Amygdala (tissue), 56 donors: ENCODE measurements around the gene DDHD1.

Source experiments
- DNase-seq, 56 donors: peaks; one replicate each; lab custom pipeline; 2025; lab: John Stamatoyannopoulos, UW

DDHD1 gene

GRCh38 chr14:53035336-53036210 is 117.5 kb downstream of the DDHD1 start:
- DNase-seq: no peak

- DNase-seq: no peak
Measured at GRCh38 chr14:53034688-53035230, 118.4 kb downstream of the DDHD1 start.

- no peak for DNase-seq
Measured at GRCh38 chr14:53034036-53034435, 119.1 kb downstream of the DDHD1 start.

- no peak for DNase-seq
Measured at GRCh38 chr14:53032838-53033390, 120.2 kb downstream of the DDHD1 start.

GRCh38 chr14:53032161-53032803 is 120.8 kb downstream of the DDHD1 start:
- DNase-seq: peak in 13 of 56 donors; percentile 2 to 62 (median 19)

- no peak for DNase-seq
Measured at GRCh38 chr14:53027562-53027961, 125.6 kb downstream of the DDHD1 start.

- no peak for DNase-seq
Measured at GRCh38 chr14:53027041-53027440, 126.1 kb downstream of the DDHD1 start.

- DNase-seq: no peak
Measured at GRCh38 chr14:53023325-53023724, 129.8 kb downstream of the DDHD1 start.

GRCh38 chr14:53022593-53022992 is 130.5 kb downstream of the DDHD1 start:
- no peak for DNase-seq

GRCh38 chr14:53020193-53020932 is 132.8 kb downstream of the DDHD1 start:
- no peak for DNase-seq

GRCh38 chr14:53019406-53019805 is 133.7 kb downstream of the DDHD1 start:
- DNase-seq: no peak

GRCh38 chr14:53017837-53018236 is 135.3 kb downstream of the DDHD1 start:
- DNase-seq: no peak

GRCh38 chr14:53016919-53017318 is 136.2 kb downstream of the DDHD1 start:
- DNase-seq: no peak

- no peak for DNase-seq
Measured at GRCh38 chr14:53016491-53016890, 136.6 kb downstream of the DDHD1 start.

GRCh38 chr14:53011053-53011462 is 142.1 kb downstream of the DDHD1 start:
- peak in 16 of 56 donors; percentile 2 to 65 (median 16) for DNase-seq

- DNase-seq: no peak
Measured at GRCh38 chr14:53010193-53011040, 142.7 kb downstream of the DDHD1 start.

GRCh38 chr14:53006931-53007562 is 146.1 kb downstream of the DDHD1 start:
- peak in 1 of 56 donors; percentile 23 for DNase-seq

- no peak for DNase-seq
Measured at GRCh38 chr14:53004976-53005375, 148.1 kb downstream of the DDHD1 start.

- no peak for DNase-seq
Measured at GRCh38 chr14:53003776-53004175, 149.3 kb downstream of the DDHD1 start.
